Calu3 (cell line): ENCODE data around the gene TCHH. TPM values are rescaled to one million over a fixed set of nuclear protein-coding genes. Genes with fewer than 3 reads are reported as not detected.

ENCODE experiments used
- BruUV-seq: library from RNA; stranded (reverse); fragments of 400-500 nt; replicated peaks from 2 replicates; lab custom pipeline; 2021; lab: Mats Ljungman, UMichigan
- CTCF ChIA-PET: fragments of 300-600 bp; sonication (Branson Sonifier 250); formaldehyde crosslinking; loops from one replicate; lab custom pipeline; 2022; ENCODE audit warnings: antibody characterized with exemption; lab: Charles Lee
- DNase-seq: peaks from one replicate; pipeline ENCODE4 v3.0.0; 2022
- H3K27ac Mint-ChIP-seq: one replicate; pipeline ENCODE4 v1.8.0; 2022; ENCODE audit warnings: mixed read lengths; ENCODE audit not compliant: unreplicated experiment
- H3K27me3 Mint-ChIP-seq: one replicate; pipeline ENCODE4 v1.8.0; 2022; ENCODE audit warnings: mixed read lengths; ENCODE audit not compliant: unreplicated experiment
- H3K36me3 Mint-ChIP-seq: one replicate; pipeline ENCODE4 v1.8.0; 2022; ENCODE audit warnings: mild to moderate bottlenecking, moderate library complexity, mixed read lengths; ENCODE audit not compliant: insufficient read depth, unreplicated experiment
- H3K4me1 Mint-ChIP-seq: one replicate; pipeline ENCODE4 v1.8.0; 2022; ENCODE audit warnings: mild to moderate bottlenecking, low read depth, mixed read lengths; ENCODE audit not compliant: unreplicated experiment
- H3K4me3 Mint-ChIP-seq: one replicate; pipeline ENCODE4 v1.8.0; 2022; ENCODE audit warnings: mild to moderate bottlenecking, low read depth, moderate library complexity, mixed read lengths; ENCODE audit not compliant: unreplicated experiment
- H3K9me3 Mint-ChIP-seq: one replicate; pipeline ENCODE4 v1.8.0; 2022; ENCODE audit warnings: low read depth, mixed read lengths; ENCODE audit not compliant: unreplicated experiment
- intact Hi-C: fragments of 100-400 bp; cut with micrococcal nuclease; formaldehyde crosslinking; loops from one replicate; pipeline ENCODE4 v1.10.0; 2022; ENCODE audit not compliant: unreplicated experiment
- total RNA-seq: library from RNA; stranded (reverse); gene quantifications from 2 replicates; pipeline ENCODE4 v1.2.3, GENCODE V29; 2022
- TF ChIP-seq, protein P1 (sequence below): fragments of 200-600 bp; IDR thresholded peaks from one replicate; pipeline ENCODE4 v1.8.0; 2022; ENCODE audit warnings: antibody characterized with exemption; ENCODE audit not compliant: unreplicated experiment

The TCHH gene
- total RNA-seq, 1 experiment from 2014 or later = 0.07 TPM

DNA sequence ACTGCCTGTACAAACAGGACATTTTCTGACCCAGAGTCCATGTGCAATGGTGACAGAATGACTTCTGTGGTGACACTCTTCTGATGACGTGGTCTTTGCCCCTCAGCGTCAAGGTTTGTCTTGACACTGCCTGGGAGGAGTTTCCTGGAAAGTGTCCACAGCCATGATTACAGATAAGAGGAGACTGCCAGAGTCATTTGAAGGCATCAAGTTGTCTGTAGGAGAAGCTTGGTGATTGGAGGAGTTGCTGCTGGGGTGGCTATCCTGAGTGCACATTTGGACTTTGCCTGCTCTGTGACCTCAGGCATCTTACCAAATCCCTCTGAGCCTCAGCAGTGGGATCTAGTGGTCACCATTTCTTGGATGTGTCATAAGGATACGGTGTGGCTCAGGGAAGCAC is 44.1 kb downstream of the TCHH start:
- Mint-ChIP-seq H3K27ac (no peak overlapping the region), H3K36me3 (no peaks in the 10 kb centered on the region), H3K4me3 (no peak overlapping the region), H3K27me3 (peaks cover 77% of the 10 kb centered on the region), H3K9me3 (no peaks in the 10 kb centered on the region), H3K4me1 (no peaks in the 10 kb centered on the region)
- TF ChIP-seq, protein P1, sequence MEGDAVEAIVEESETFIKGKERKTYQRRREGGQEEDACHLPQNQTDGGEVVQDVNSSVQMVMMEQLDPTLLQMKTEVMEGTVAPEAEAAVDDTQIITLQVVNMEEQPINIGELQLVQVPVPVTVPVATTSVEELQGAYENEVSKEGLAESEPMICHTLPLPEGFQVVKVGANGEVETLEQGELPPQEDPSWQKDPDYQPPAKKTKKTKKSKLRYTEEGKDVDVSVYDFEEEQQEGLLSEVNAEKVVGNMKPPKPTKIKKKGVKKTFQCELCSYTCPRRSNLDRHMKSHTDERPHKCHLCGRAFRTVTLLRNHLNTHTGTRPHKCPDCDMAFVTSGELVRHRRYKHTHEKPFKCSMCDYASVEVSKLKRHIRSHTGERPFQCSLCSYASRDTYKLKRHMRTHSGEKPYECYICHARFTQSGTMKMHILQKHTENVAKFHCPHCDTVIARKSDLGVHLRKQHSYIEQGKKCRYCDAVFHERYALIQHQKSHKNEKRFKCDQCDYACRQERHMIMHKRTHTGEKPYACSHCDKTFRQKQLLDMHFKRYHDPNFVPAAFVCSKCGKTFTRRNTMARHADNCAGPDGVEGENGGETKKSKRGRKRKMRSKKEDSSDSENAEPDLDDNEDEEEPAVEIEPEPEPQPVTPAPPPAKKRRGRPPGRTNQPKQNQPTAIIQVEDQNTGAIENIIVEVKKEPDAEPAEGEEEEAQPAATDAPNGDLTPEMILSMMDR = no peak
- CTCF ChIA-PET = no interaction called here
- intact Hi-C loops = no loop called here
- DNase-seq = no peak
- no TSS peak for BruUV-seq

DNA sequence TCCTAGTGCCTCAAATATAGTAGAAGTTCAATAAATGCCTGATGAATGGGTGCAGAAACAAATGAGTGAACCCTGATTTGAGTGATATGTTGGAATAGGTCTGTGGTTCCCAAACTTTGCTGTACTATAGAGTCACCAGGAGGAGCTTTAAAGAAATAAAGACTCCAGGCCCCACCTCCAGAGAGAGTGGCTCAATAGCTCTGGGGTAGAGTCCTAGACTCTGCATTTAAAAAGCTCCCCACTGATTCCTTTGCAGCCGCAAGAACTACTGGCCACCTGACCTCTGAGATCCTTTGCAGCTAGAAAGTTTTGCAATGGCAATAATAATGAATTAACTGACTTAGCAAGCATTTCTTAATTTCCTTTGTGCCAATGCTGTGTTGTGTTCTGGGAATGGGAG is 47.3 kb downstream of the TCHH start:
- TF ChIP-seq, protein P1 = no peak
- Mint-ChIP-seq H3K4me3 (no peak overlapping the region), H3K4me1 (no peaks in the 10 kb centered on the region), H3K36me3 (no peaks in the 10 kb centered on the region), H3K27ac (no peak overlapping the region), H3K27me3 (peaks cover 47% of the 10 kb centered on the region), H3K9me3 (no peaks in the 10 kb centered on the region)
- no peak for DNase-seq
- CTCF ChIA-PET = interaction anchor here (1.2 kb wide), 1 partner anchor 8 kb away, joined by 3 read pairs; no protein-coding TSS in a partner anchor
- intact Hi-C loops = no loop called here
- no TSS peak for BruUV-seq

DNA sequence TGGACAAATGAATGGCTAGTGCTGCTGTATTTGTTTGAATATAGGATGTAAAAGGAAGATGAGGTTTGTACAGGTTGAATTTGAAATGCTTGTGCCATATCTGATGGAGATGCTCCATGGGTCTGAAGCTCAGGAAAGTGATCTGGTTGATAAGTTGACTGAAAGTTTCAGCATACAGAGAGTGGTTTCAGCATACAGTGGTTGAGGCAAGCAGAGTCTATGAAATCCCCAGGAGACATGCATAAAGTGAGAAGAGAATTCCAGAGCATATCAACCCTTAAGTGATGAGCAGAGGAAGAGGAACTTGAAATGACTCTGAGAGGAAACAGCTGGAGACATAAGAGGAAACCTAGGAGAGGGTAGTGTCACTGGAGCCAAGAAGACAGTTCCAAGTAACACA is 48.1 kb downstream of the TCHH start:
- Mint-ChIP-seq H3K9me3 (no peaks in the 10 kb centered on the region), H3K4me3 (no peak overlapping the region), H3K27ac (no peak overlapping the region), H3K36me3 (no peaks in the 10 kb centered on the region), H3K27me3 (peaks cover 39% of the 10 kb centered on the region), H3K4me1 (no peaks in the 10 kb centered on the region)
- TF ChIP-seq, protein P1 = no peak
- DNase-seq = no peak
- no TSS peak for BruUV-seq
- CTCF ChIA-PET = interaction anchor here (1.2 kb wide), 1 partner anchor 9 kb away, joined by 3 read pairs; no protein-coding TSS in a partner anchor
- intact Hi-C loops = no loop called here

DNA sequence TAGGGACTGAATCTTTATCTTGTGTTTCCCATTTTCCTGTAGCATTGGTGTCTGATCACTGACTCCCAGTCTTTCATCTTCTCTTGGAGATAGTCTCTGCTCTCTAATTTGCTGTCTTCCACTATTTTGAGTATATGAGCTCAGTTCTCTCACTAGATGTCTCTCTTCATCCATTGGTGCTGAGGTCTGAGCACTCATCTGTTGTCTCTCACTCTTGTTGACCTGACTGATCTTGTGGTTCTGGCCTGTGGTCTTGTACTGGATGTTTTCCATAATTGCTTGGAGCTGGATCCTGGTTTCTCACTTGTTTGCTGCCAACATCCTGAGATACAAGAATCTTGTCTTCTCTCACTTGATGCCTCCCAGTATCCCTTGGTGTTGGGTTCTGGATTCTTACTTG is 53.3 kb downstream of the TCHH start:
- no TSS peak for BruUV-seq
- H3K27ac Mint-ChIP-seq = no peak overlapping the region
- intact Hi-C loops = no loop called here
- CTCF ChIA-PET = no interaction called here
- no peaks in the 10 kb centered on the region for H3K4me1 Mint-ChIP-seq
- no peak for DNase-seq
- no peak overlapping the region for H3K4me3 Mint-ChIP-seq
- TF ChIP-seq, protein P1 = no peak
- H3K27me3 Mint-ChIP-seq = peaks cover 9% of the 10 kb centered on the region
- H3K9me3 Mint-ChIP-seq = no peaks in the 10 kb centered on the region
- H3K36me3 Mint-ChIP-seq = no peaks in the 10 kb centered on the region

Other genes with a start within 250 kb of the TCHH start
- 17.2 and 18.6 TPM in 2 replicates for gene THEM4, start 205.9 kb downstream of the TCHH start, total RNA-seq
- gene S100A10, start 121.6 kb downstream of the TCHH start, total RNA-seq = 882 and 921 TPM in 2 replicates
- gene S100A11, start 78.4 kb downstream of the TCHH start, total RNA-seq = 1,217 and 1,326 TPM in 2 replicates
- not detected in 2 replicates for gene TCHHL1, start 26.4 kb downstream of the TCHH start, total RNA-seq
- not detected in 2 replicates for gene RPTN, start 43.8 kb upstream of the TCHH start, total RNA-seq
- not detected in 2 replicates for gene HRNR, start 108.7 kb upstream of the TCHH start, total RNA-seq
- gene FLG, start 209.8 kb upstream of the TCHH start, total RNA-seq = not detected in 2 replicates
- gene FLG2, start 244.6 kb upstream of the TCHH start, total RNA-seq = not detected in 2 replicates